Endothelial cell of umbilical vein (primary cell): ENCODE measurements around the gene CDCA5. TPM values are rescaled to one million over a fixed set of nuclear protein-coding genes. Genes with fewer than 3 reads are reported as not detected.

Experiments used
- BruUV-seq: library from RNA; stranded (reverse); fragments of 400-500 nt; replicated peaks from 2 replicates; lab custom pipeline; 2021; lab: Mats Ljungman, UMichigan
- CTCF ChIA-PET: fragments of 300-600, 350-600 bp; sonication (Branson Sonifier 250); formaldehyde crosslinking; loops from one replicate; lab custom pipeline; 2021; ENCODE audit warnings: antibody characterized with exemption, inconsistent platforms; lab: Charles Lee
- POLR2A ChIA-PET: fragments of 300-600, 350-600 bp; sonication (Branson Sonifier 250); formaldehyde crosslinking; loops from one replicate; lab custom pipeline; 2021; ENCODE audit warnings: antibody characterized with exemption, inconsistent platforms; lab: Charles Lee
- DNase-seq: peaks from one replicate; pipeline ENCODE4 v3.0.0-alpha.2; 2011; ENCODE audit warnings: low read depth, low spot score
- FAIRE-seq: peaks from 2 replicates; lab custom pipeline; 2011; peaks lifted over from hg19 to GRCh38; lab: Jason Lieb, UNC
- H2AFZ ChIP-seq: 2 replicates; pipeline ENCODE4 v1.6.0; 2012; ENCODE audit warnings: low read depth, low read length, control low read depth, inconsistent platforms
- H3K27ac ChIP-seq: 2 replicates; pipeline ENCODE4 v1.5.1; 2011; ENCODE audit warnings: low read depth, mild to moderate bottlenecking, control low read depth, low read length, moderate library complexity; ENCODE audit not compliant: insufficient read depth
- H3K27me3 ChIP-seq, 2 experiments: 2 replicates each; pipeline versions ENCODE4 v1.6.0 to v1.6.1; 2011; ENCODE audit warnings: low read length in 2 of 2, mixed read lengths in 1 of 2; ENCODE audit not compliant: control insufficient read depth in 2 of 2, insufficient read depth in 2 of 2
- H3K36me3 ChIP-seq, 2 experiments: 2 replicates in 1 of 2; 3 replicates in 1 of 2; pipeline ENCODE4 v1.5.1; 2011; ENCODE audit warnings: low read length in 2 of 2, mild to moderate bottlenecking in 1 of 2, moderate library complexity in 1 of 2; ENCODE audit not compliant: control insufficient read depth in 2 of 2, insufficient read depth in 2 of 2; ENCODE audit errors: extremely low read depth in 1 of 2
- H3K4me1 ChIP-seq: 3 replicates; pipeline ENCODE4 v1.5.1; 2011; ENCODE audit warnings: mild to moderate bottlenecking, low read length; ENCODE audit not compliant: control insufficient read depth, insufficient read depth; ENCODE audit errors: extremely low read depth
- H3K4me2 ChIP-seq: 2 replicates; pipeline ENCODE4 v1.6.1; 2011; ENCODE audit warnings: low read length, control low read depth, mixed read lengths; ENCODE audit not compliant: insufficient read depth
- H3K4me3 ChIP-seq, 3 experiments: fragments of 200-600 bp in 1 of 3; sonication (generic), shearing (Covaris generic) in 1 of 3; replicated peaks in 1 of 3; 2 replicates each; pipeline ENCODE4 v1.5.1; 2011 to 2016; ENCODE audit warnings: control low read depth in 3 of 3, low read length in 3 of 3, mild to moderate bottlenecking in 2 of 3, inconsistent platforms in 1 of 3, low read depth in 1 of 3, moderate library complexity in 1 of 3; ENCODE audit not compliant: insufficient read depth in 1 of 3
- H3K79me2 ChIP-seq: 2 replicates; pipeline ENCODE4 v1.6.0; 2012; ENCODE audit warnings: low read length, inconsistent platforms; ENCODE audit not compliant: control insufficient read depth, insufficient read depth
- H3K9ac ChIP-seq: replicated peaks from 2 replicates; pipeline ENCODE3; 2011; ENCODE audit warnings: low read length, control low read depth; ENCODE audit not compliant: insufficient read depth; ENCODE audit errors: extremely low read depth
- H3K9me1 ChIP-seq: replicated peaks from 3 replicates; pipeline ENCODE4 v1.6.0; 2011; ENCODE audit warnings: mild to moderate bottlenecking, low read length; ENCODE audit not compliant: control insufficient read depth, insufficient read depth; ENCODE audit errors: extremely low read depth
- H3K9me3 ChIP-seq: replicated peaks from 2 replicates; pipeline ENCODE4 v1.5.1; 2012; ENCODE audit warnings: low read length, inconsistent platforms; ENCODE audit not compliant: control insufficient read depth, insufficient read depth
- H4K20me1 ChIP-seq: replicated peaks from 2 replicates; pipeline ENCODE3; 2011; ENCODE audit warnings: mild to moderate bottlenecking, low read length; ENCODE audit not compliant: control insufficient read depth, insufficient read depth; ENCODE audit errors: extremely low read depth
- CTCF ChIP-seq, 2 donors: IDR thresholded peaks; 1 replicate in 1 of 2; 2 replicates in 1 of 2; pipeline ENCODE4 v1.5.1; 2011; ENCODE audit warnings: low read length in 2 of 2, mild to moderate bottlenecking in 2 of 2, moderate library complexity in 2 of 2, control low read depth in 1 of 2, inconsistent platforms in 1 of 2, low read depth in 1 of 2; ENCODE audit not compliant: insufficient read depth in 1 of 2; ENCODE audit errors: extremely low read depth in 1 of 2
- EZH2 ChIP-seq: IDR thresholded peaks from 2 replicates; pipeline ENCODE4 v1.6.1; 2012; ENCODE audit warnings: borderline replicate concordance, low read depth, mild to moderate bottlenecking, moderate library complexity, low read length, inconsistent platforms; ENCODE audit not compliant: severe bottlenecking
- FOS ChIP-seq: IDR thresholded peaks from 2 replicates; pipeline ENCODE4 v1.6.1; 2011; ENCODE audit warnings: mild to moderate bottlenecking, low read length, moderate library complexity, borderline replicate concordance; ENCODE audit not compliant: insufficient read depth
- GATA2 ChIP-seq: IDR thresholded peaks from 2 replicates; pipeline ENCODE4 v1.7.0; 2011; ENCODE audit warnings: low read depth, mild to moderate bottlenecking, moderate library complexity, mixed read lengths, low read length; ENCODE audit not compliant: insufficient read length, insufficient read depth
- JUN ChIP-seq: IDR thresholded peaks from 2 replicates; pipeline ENCODE4 v1.6.1; 2011; ENCODE audit warnings: borderline replicate concordance, low read depth; ENCODE audit not compliant: insufficient read length, insufficient read depth
- MYC ChIP-seq: IDR thresholded peaks from one replicate; pipeline ENCODE4 v1.6.1; 2011; ENCODE audit warnings: mild to moderate bottlenecking, low read depth, low read length
- POLR2A ChIP-seq: IDR thresholded peaks from 2 replicates; pipeline ENCODE4 v1.6.1; 2012; ENCODE audit warnings: low read depth, mild to moderate bottlenecking, control low read depth, low read length
- POLR2AphosphoS5 ChIP-seq: IDR thresholded peaks from 2 replicates; pipeline ENCODE4 v1.6.1; 2012; ENCODE audit warnings: low read depth, mild to moderate bottlenecking, control low read depth, low read length, moderate library complexity; ENCODE audit not compliant: insufficient read depth
- dilution Hi-C: fragments of 300-500 bp; cut with MboI; formaldehyde crosslinking; loops from one replicate; pipeline ENCODE4 v1.15.0; 2019; ENCODE audit warnings: low sequenced_read_pairs; ENCODE audit not compliant: extremely low pct_ligation_motif_present
- intact Hi-C: fragments of 100-400 bp; cut with micrococcal nuclease; formaldehyde crosslinking; loops from one replicate; pipeline ENCODE4 v1.10.0; 2022
- polyA plus RNA-seq, 4 experiments: library from polyadenylated mRNA; depleted of rRNA in 3 of 4; stranded (reverse) in 3 of 4; unstranded in 1 of 4; fragments of >200 nt; gene quantifications; 2 replicates each; pipeline versions ENCODE4 v1.2.1 to v1.2.3, GENCODE V29; 2011 to 2012; ENCODE audit warnings: missing spikeins in 1 of 4
- total RNA-seq: library from RNA; stranded (reverse); gene quantifications from 2 replicates; pipeline ENCODE4 v1.2.3, GENCODE V29; 2021
- TF ChIP-seq, protein P1 (sequence below): IDR thresholded peaks from 2 replicates; pipeline ENCODE4 v1.6.1; 2011; ENCODE audit not compliant: insufficient read depth, insufficient read length

CDCA5 gene
- total and polyA plus RNA-seq, 2 donors (not counting 3 experiments of a cell fraction or from before 2014, with no cell fraction given): 16.4 to 35.7 TPM

DNA sequence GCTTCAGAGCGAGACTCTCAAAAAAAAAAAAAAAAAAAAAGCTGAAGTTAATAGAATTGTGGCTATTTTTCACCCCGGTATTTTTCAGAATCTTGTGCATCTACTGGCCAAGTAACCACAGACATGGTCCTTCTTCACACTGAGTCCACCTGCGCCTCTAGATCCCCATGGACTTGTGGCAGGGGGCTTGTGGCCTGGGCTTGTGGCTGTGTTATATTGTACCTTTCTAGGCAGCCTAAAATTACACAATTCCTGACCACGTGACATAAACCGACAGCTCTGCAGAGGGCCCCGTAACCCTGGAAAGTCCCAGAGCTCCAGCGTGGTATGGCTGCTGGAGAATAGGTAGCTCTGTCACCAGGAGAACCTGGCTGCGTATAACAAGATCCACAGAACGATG is 14.6 kb downstream of the CDCA5 start:
- H3K4me1 ChIP-seq: no peaks in the 10 kb centered on the region
- POLR2A ChIA-PET: no interaction called here
- H2AFZ ChIP-seq: no peak overlapping the region
- FAIRE-seq (no peak), DNase-seq (no peak)
- no peak for TF ChIP-seq GATA2
- TF ChIP-seq, protein P1, sequence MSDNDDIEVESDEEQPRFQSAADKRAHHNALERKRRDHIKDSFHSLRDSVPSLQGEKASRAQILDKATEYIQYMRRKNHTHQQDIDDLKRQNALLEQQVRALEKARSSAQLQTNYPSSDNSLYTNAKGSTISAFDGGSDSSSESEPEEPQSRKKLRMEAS: no peak
- TF ChIP-seq FOS: no peak
- no peak for TF ChIP-seq POLR2A
- no peak for TF ChIP-seq JUN
- TF ChIP-seq POLR2AphosphoS5: no peak
- no peak for TF ChIP-seq CTCF (IDR thresholded peaks at IDR 0.05; ENCODE audit: extremely low read depth in 1 of 2, insufficient read depth in 1 of 2, low read depth in 1 of 2, low read length in 2 of 2)
- no peak for TF ChIP-seq MYC
- TF ChIP-seq EZH2: no peak
- no peak overlapping the region for H3K27ac ChIP-seq
- no peaks in the 10 kb centered on the region for H3K9me3 ChIP-seq
- H4K20me1 ChIP-seq: no peaks in the 10 kb centered on the region
- no peak overlapping the region for H3K4me2 ChIP-seq
- H3K9ac ChIP-seq: no peak overlapping the region
- no peaks in the 10 kb centered on the region for H3K27me3 ChIP-seq
- intact Hi-C loops: no loop called here
- H3K79me2 ChIP-seq: no peaks in the 10 kb centered on the region
- dilution Hi-C loops: no loop called here
- BruUV-seq: no TSS peak
- H3K4me3 ChIP-seq: no peak overlapping the region
- H3K9me1 ChIP-seq: no peaks in the 10 kb centered on the region
- CTCF ChIA-PET: interaction anchor here (1.1 kb wide), 1 partner anchor 13 kb away, joined by 4 read pairs; no protein-coding TSS in a partner anchor
- no peaks in the 10 kb centered on the region for H3K36me3 ChIP-seq
